HEK293 (cell line): ENCODE measurements around the gene FBXO36.

Experiments used
- MEIS1 ChIP-seq: sonication (generic); formaldehyde crosslinking; IDR thresholded peaks from 2 replicates; pipeline ENCODE4 v1.8.1; 2022; ENCODE audit warnings: missing genetic modification reagents, mild to moderate bottlenecking, borderline replicate concordance
- ZFP3 ChIP-seq: fragments of 450-650 bp; formaldehyde crosslinking; IDR thresholded peaks from 2 replicates; pipeline ENCODE4 v1.5.1; 2016; ENCODE audit warnings: low read depth, missing biosample characterization, missing genetic modification characterization
- ZNF433 ChIP-seq: fragments of 450-650 bp; formaldehyde crosslinking; IDR thresholded peaks from 2 replicates; pipeline ENCODE4 v1.5.1; 2016; ENCODE audit warnings: missing biosample characterization, missing genetic modification characterization, low read depth
- ZNF645 ChIP-seq: fragments of 450-650 bp; formaldehyde crosslinking; IDR thresholded peaks from 2 replicates; pipeline ENCODE4; 2016; ENCODE audit warnings: missing biosample characterization, missing genetic modification characterization
- TF ChIP-seq, protein P1 (sequence below): fragments of 450-650 bp; formaldehyde crosslinking; IDR thresholded peaks from 2 replicates; pipeline ENCODE4 v1.5.1; 2016; ENCODE audit warnings: missing biosample characterization, missing genetic modification characterization

DNA sequence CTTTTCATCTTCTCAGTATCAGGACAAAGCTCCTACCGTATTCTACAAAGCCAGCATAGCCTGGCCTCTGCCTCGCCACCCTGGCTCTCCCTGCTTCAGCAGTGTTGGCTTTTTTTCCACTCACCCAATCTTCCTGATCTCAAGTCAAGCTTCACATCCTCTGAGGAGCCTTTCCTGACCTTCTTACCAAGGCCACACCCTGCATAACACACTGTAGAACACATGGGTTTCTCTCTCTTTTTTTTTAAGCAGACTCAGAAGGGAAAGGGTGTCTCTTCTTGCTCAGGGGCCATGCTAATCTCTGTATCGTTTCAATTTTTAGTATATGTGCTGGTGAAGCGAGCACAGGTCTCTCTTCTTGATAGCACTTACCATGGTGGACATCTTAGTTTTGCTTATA is 15.2 kb downstream of the FBXO36 start:
- no peak for TF ChIP-seq ZFP3 (tag by site-specific recombination)
- TF ChIP-seq, protein P1, sequence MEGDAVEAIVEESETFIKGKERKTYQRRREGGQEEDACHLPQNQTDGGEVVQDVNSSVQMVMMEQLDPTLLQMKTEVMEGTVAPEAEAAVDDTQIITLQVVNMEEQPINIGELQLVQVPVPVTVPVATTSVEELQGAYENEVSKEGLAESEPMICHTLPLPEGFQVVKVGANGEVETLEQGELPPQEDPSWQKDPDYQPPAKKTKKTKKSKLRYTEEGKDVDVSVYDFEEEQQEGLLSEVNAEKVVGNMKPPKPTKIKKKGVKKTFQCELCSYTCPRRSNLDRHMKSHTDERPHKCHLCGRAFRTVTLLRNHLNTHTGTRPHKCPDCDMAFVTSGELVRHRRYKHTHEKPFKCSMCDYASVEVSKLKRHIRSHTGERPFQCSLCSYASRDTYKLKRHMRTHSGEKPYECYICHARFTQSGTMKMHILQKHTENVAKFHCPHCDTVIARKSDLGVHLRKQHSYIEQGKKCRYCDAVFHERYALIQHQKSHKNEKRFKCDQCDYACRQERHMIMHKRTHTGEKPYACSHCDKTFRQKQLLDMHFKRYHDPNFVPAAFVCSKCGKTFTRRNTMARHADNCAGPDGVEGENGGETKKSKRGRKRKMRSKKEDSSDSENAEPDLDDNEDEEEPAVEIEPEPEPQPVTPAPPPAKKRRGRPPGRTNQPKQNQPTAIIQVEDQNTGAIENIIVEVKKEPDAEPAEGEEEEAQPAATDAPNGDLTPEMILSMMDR (tag by site-specific recombination) = no peak
- no peak for TF ChIP-seq ZNF433 (tag by site-specific recombination)
- TF ChIP-seq MEIS1 (CRISPR knock-in tag) = no peak
- no peak for TF ChIP-seq ZNF645
